Tibial nerve (tissue), 4 donors: Measurements from ENCODE around the gene SREK1IP1. TPM values are rescaled to one million over a fixed set of nuclear protein-coding genes. Genes with fewer than 3 reads are reported as not detected.

ENCODE experiments used
- DNase-seq, 2 donors: peaks; one replicate each; pipeline ENCODE4 v3.0.0-alpha.2; 2019; ENCODE audit warnings: low spot score in 2 of 2
- H3K27ac ChIP-seq, 4 donors: fragments of 200-600 bp; sonication (generic) in 3 of 4; one replicate each; pipeline ENCODE4 v1.5.1; 2017 to 2019; ENCODE audit warnings: mild to moderate bottlenecking in 1 of 4
- H3K27me3 ChIP-seq, 2 donors: fragments of 200-600 bp; sonication (generic) in 1 of 2; one replicate each; pipeline versions ENCODE4 v1.5.1 to v1.6.0; 2017 to 2019
- H3K36me3 ChIP-seq, 3 donors: fragments of 200-600 bp; sonication (generic); one replicate each; pipeline ENCODE4 v1.5.1; 2018 to 2019
- H3K4me1 ChIP-seq, 4 donors: fragments of 200-600 bp; sonication (generic) in 3 of 4; one replicate each; pipeline ENCODE4 v1.5.1; 2017 to 2019
- H3K4me3 ChIP-seq, 4 donors: fragments of 200-600 bp; sonication (generic) in 3 of 4; one replicate each; pipeline ENCODE4 v1.5.1; 2017 to 2019; ENCODE audit warnings: mild to moderate bottlenecking in 1 of 4, moderate library complexity in 1 of 4
- H3K9me3 ChIP-seq, 4 donors: fragments of 200-600 bp; sonication (generic) in 3 of 4; one replicate each; pipeline ENCODE4 v1.5.1; 2017 to 2019
- CTCF ChIP-seq, 5 experiments: fragments of 200-600 bp in 3 of 5; fragments of 450-650 bp in 2 of 5; sonication (generic) in 3 of 5; IDR thresholded peaks; one replicate each; pipeline ENCODE4 v1.5.1; 2016 to 2019; ENCODE audit warnings: antibody characterized with exemption in 5 of 5, mild to moderate bottlenecking in 3 of 5, moderate library complexity in 2 of 5
- EP300 ChIP-seq, 2 donors: sonication (generic); formaldehyde crosslinking; IDR thresholded peaks; one replicate each; pipeline ENCODE4 v1.6.1; 2017; ENCODE audit warnings: antibody characterized with exemption in 2 of 2, mild to moderate bottlenecking in 1 of 2
- POLR2A ChIP-seq, 2 donors: fragments of 450-650 bp; IDR thresholded peaks; one replicate each; pipeline ENCODE4 v1.6.1; 2017; ENCODE audit warnings: antibody characterized with exemption in 2 of 2, mild to moderate bottlenecking in 2 of 2, moderate library complexity in 2 of 2
- WGBS, 2 donors: methylation state at CpG; one replicate each; pipeline ENCODE4 v1.1.5; 2018; 5-methylcytosine and 5-hydroxymethylcytosine counted together
- total RNA-seq, 4 donors: library from RNA; depleted of rRNA; stranded (reverse); fragments of >200 nt; gene quantifications; one replicate each; pipeline ENCODE4 v1.1.0, GENCODE V29; 2016

SREK1IP1 gene
- total RNA-seq, 4 donors from 2014 or later: 7.5 to 11.6 (median 10.2) TPM

- H3K36me3 ChIP-seq: peaks cover 0 to 65% (median 0%) of the 10 kb centered on the region in 3 donors
- DNase-seq: no peak
- H3K9me3 ChIP-seq: no peaks in the 10 kb centered on the region
- no peaks in the 10 kb centered on the region for H3K4me1 ChIP-seq
- no peak overlapping the region for H3K27ac ChIP-seq
- WGBS, 2 donors: 91 to 95% methylated on average over 5 of the region's 5 CpGs
- TF ChIP-seq POLR2A (IDR thresholded peaks at IDR 0.05) (no peak), EP300 (IDR thresholded peaks at IDR 0.05) (no peak), CTCF (IDR thresholded peaks at IDR 0.05) (no peak)
- no peak overlapping the region for H3K4me3 ChIP-seq
- H3K27me3 ChIP-seq: no peaks in the 10 kb centered on the region
Measured at GRCh38 chr5:64807520-64807919, 39.0 kb upstream of the SREK1IP1 start.

- no peak overlapping the region for H3K4me3 ChIP-seq
- no peak overlapping the region for H3K27ac ChIP-seq
- no peaks in the 10 kb centered on the region for H3K4me1 ChIP-seq
- no peak for DNase-seq
- TF ChIP-seq CTCF (IDR thresholded peaks at IDR 0.05) (no peak), EP300 (IDR thresholded peaks at IDR 0.05) (no peak), POLR2A (IDR thresholded peaks at IDR 0.05) (no peak)
- H3K9me3 ChIP-seq: no peaks in the 10 kb centered on the region
- peaks cover 0 to 74% (median 0%) of the 10 kb centered on the region in 3 donors for H3K36me3 ChIP-seq
- WGBS, 2 donors: 82 to 89% methylated on average over 2 of the region's 2 CpGs
- H3K27me3 ChIP-seq: no peaks in the 10 kb centered on the region
Measured at GRCh38 chr5:64806537-64806936, 38.0 kb upstream of the SREK1IP1 start.

GRCh38 chr5:64800926-64801325 lies 32.4 kb upstream of the SREK1IP1 start:
- Histone ChIP-seq H3K9me3 (no peaks in the 10 kb centered on the region), H3K27ac (no peak overlapping the region), H3K27me3 (no peaks in the 10 kb centered on the region), H3K36me3 (peaks cover 0 to 41% (median 0%) of the 10 kb centered on the region in 3 donors), H3K4me1 (no peaks in the 10 kb centered on the region), H3K4me3 (no peak overlapping the region)
- no peak for DNase-seq
- TF ChIP-seq CTCF (IDR thresholded peaks at IDR 0.05): no peak
- no peak for TF ChIP-seq EP300 (IDR thresholded peaks at IDR 0.05)
- no peak for TF ChIP-seq POLR2A (IDR thresholded peaks at IDR 0.05)
- WGBS, 2 donors: 69 to 70% methylated on average over 2 of the region's 2 CpGs

GRCh38 chr5:64796301-64796700 lies 27.8 kb upstream of the SREK1IP1 start:
- Histone ChIP-seq H3K36me3 (peaks cover 0 to 17% (median 0%) of the 10 kb centered on the region in 3 donors), H3K9me3 (no peaks in the 10 kb centered on the region), H3K27me3 (no peaks in the 10 kb centered on the region), H3K27ac (no peak overlapping the region), H3K4me3 (no peak overlapping the region), H3K4me1 (no peaks in the 10 kb centered on the region)
- DNase-seq: no peak
- TF ChIP-seq CTCF (IDR thresholded peaks at IDR 0.05): no peak
- TF ChIP-seq EP300 (IDR thresholded peaks at IDR 0.05): no peak
- TF ChIP-seq POLR2A (IDR thresholded peaks at IDR 0.05): no peak

- no peak overlapping the region for H3K27ac ChIP-seq
- WGBS, 2 donors: 62 to 63% methylated on average over 3 of the region's 3 CpGs
- no peak for DNase-seq
Measured at GRCh38 chr5:64794053-64794770, 25.7 kb upstream of the SREK1IP1 start.

More at GRCh38 chr5:64794053-64794770, 25.7 kb upstream of the SREK1IP1 start:
- H3K9me3 ChIP-seq: no peaks in the 10 kb centered on the region
- no peaks in the 10 kb centered on the region for H3K4me1 ChIP-seq
- TF ChIP-seq POLR2A (IDR thresholded peaks at IDR 0.05): no peak
- H3K4me3 ChIP-seq: no peak overlapping the region
- H3K27me3 ChIP-seq: no peaks in the 10 kb centered on the region
- peaks cover 0 to 12% (median 0%) of the 10 kb centered on the region in 3 donors for H3K36me3 ChIP-seq
